ENCODE results near the gene L3MBTL4. TPM values are rescaled to one million over a fixed set of nuclear protein-coding genes. Genes with fewer than 3 reads are reported as not detected.
A peak's percentile ranks its signal among the peaks of the same experiment; 100 is the strongest.
"Not testable (repeated sequence)": the region's sequence is repeated elsewhere in the genome, so short reads cannot be mapped to it uniquely, and the experiment has no call there.

The L3MBTL4 gene
- polyA plus RNA-seq, 4 donors, result 3.6 to 5.9 (median 5.3) TPM

DNA sequence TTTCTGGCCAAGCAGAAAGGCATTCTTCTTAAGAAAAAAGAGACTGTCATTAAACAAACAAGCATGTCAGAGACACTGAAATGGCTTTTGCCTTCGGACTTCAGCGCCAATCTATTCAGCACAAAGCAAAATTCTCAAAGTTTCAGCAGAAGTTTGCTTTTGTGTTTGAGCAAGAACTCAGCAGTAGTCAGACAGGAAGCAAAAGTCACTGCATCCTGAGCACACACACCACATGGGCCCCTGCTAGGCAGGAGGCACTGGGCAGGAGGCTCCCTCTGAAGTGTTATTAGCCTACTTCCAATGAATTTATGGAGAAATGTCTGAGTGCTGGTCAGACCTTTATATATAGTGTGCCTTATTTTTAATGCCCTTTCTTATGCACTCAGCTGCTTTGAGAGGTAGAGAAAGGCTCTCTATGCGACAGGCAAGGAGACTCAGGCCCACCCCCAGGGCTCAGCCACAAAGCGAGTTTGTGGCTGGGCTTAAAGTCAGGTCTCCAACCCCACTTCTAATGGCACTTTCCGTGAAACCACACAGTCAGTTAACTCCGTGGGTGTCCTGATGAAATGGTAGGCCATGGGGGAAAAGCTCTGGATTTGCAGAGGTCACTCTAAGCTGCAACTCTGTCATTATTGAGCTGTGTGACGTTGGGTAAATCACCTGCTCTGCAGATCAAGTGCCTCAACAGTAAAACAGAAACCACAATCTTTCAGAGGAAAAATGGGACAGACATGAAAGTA is 358.4 kb downstream of the L3MBTL4 start:
- DNase-seq (ENCODE audit: low read depth in 4 of 4, low spot score in 2 of 4), result no peak

DNA sequence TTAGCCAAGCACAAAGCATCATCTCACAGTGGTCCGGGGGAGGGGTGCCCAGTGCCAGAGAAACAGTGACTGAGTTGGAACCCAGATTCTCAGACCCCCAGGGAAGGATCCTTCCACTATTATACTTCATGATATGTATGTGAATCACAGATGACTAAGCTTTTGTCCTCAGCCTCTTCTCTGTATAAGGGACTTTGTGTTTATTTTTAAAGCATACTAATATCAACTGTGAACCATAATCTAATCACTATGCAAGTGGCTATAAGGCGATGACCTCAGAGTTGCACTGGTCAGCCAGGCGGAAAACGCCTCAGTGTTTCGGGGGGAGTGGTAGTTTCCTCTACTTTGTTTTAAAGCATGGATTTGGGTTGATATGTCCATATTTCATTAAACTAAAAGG is 359.0 kb downstream of the L3MBTL4 start:
- DNase-seq (ENCODE audit: low read depth in 4 of 4, low spot score in 2 of 4), result no peak

DNA sequence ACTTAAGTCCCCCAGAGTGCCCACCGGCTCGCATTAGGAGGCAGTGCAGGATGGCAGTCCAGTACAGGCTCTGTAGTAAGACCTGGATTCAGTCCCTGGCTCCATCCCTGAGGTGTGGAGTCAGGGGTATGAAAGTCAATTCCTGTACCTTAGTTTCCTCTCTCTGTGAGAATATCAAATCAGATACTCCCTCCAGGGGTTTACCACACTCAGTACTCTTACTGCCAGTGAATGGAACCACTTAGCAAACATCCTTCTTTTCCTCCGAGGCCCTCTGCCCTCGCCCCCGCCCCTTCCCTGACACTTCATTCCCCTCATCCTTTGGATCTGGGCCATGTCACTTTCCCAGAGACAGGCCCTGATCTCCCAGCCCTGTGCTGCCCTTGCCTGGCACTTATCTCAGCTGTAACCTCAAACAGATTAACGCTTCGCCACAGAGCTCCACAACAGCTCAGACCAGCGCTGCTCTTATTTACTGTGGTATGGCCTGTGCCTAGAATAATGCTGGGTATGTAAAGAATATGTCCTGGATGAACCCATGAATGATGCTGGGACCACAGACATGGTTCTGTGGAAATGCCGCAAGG is 360.4 kb downstream of the L3MBTL4 start:
- DNase-seq (ENCODE audit: low read depth in 4 of 4, low spot score in 2 of 4), result no peak

DNA sequence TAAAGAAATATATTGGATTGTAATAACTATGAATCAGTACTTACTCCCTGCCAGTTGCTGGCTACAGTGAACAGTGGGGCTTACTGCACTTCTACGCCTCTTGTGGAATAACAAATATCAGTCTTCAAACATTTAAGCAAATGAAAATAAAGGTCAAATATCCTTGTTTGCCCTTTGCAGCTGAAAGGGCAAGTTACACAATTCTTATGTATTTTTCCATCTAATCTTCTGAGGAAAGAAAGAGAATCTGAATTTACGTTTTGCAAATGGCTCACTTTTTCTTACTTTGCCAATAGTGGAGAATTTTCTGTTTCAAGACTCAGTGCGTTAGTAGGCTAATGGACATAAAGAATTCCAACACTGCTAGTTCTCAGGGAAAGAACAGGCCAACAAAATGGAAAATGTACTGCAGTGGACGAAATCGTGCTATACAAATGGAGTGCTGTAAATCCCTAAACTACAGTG is 362.2 kb downstream of the L3MBTL4 start:
- no peak for DNase-seq (ENCODE audit: low read depth in 4 of 4, low spot score in 2 of 4)

DNA sequence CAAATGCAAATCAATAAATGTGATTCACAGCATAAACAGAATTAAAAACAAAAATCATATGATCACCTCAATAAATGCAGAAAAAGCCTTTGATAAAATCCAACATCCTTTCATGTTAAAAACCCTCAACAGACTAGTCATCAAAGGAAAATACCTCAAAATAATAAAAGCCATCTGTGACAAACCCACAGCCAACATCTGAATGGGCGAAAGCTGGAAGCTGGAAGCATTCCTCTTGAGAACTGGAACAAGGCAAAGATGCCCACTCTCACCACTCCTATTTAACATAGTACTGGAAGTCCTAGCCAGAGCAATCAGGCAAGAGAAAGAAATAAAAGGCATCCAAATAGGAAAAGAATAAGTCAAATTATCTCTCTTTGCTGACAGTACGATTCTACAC is 367.1 kb downstream of the L3MBTL4 start:
- DNase-seq (ENCODE audit: low read depth in 4 of 4, low spot score in 2 of 4), result not testable (repeated sequence)

DNA sequence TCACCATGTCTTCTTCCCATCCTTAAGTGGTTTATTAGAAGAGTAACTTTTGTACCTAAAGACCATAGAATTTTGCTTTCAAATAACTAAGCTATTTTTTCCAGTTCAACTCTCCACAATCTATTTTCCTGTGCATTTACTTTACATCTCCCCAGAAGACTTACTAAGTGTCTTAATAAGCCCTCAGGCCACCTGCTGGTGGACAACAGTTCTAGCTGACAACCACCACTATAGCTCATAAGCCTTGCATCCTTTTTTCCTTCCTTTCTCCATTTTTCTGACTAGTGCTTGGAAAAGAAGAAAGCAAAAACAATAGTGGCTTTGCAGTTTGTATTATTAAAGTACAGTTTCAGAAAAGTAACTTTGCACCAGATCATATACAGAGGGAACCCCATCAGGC is 369.9 kb downstream of the L3MBTL4 start:
- DNase-seq (ENCODE audit: low read depth in 4 of 4, low spot score in 2 of 4), result no peak

DNA sequence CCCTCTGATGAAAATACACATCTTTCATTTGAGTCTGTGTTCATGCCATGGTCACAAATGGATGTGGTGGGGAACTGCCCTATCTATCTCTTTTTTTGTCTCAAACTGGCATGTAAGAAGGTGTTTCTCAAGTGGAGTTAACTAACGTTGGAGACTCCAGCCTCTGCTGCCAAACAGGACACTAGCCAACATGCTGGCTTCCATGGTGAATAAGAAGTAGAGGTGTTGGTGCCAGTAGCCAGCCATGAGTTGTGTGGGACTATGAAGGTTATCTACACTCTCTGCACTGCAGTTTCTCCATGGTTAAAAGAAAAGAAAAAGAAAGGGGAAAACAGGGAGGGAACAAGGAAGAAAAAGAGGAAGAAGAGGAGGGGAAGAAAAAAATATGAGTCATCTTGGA is 370.4 kb downstream of the L3MBTL4 start:
- DNase-seq (ENCODE audit: low read depth in 4 of 4, low spot score in 2 of 4), result no peak

DNA sequence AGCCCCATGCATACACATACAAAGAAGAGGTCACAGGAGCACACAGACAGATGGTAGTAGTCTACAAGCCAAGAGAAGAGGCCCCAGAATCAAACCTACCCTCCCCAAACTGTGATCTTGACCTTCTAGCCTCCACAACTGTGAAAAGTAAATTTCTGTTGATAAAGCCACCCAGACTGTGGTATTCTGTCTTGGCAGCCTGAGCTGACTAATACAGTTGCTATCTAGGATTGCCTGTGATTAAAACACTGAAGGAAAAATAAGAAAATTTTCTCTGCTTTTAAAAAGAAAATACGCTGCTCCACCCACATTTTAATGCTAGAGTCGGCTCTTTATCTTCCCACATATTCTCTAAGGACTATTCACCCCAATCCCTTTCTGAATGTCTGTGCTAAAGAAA is 375.7 kb downstream of the L3MBTL4 start:
- DNase-seq (ENCODE audit: low read depth in 4 of 4, low spot score in 2 of 4), result no peak

DNA sequence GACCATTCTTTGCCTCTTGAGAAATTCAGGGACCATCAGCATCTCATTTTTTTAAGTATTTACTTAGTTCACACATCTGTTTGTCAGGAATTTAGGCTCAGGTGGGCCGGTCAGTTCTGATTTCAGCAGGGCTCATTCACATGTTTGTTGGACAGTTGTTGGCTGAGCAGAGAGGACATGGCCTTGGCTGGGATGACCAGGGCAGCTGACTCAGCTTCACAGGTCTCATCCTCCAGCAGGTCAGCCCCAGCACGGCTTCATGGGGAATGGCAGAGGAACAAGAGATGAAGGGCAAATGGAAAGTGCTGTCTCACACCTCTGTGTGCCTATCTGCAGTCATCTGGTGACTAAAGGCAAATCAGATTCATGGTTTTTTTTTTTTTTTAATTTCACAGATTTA is 383.3 kb downstream of the L3MBTL4 start:
- no peak for DNase-seq (ENCODE audit: low read depth in 4 of 4, low spot score in 2 of 4)

DNA sequence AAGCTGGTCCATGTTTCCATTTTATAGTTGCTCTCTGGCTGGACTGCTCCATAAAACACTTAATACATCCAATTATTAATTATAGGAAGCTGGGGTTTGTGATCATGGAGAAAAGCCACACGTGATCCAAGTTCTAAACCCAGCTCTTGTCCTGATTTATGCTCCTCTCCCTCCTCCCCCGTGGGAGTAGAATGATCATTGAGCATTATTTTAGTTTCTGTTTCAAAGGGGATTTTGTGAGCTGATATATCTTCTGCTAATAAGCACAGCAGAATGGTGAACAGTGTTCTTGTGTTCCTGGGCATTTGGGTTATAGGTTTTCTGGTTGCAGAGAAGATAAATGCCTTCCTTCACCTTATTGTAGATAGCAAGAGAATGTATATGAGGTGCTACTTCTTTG is 383.7 kb downstream of the L3MBTL4 start:
- no peak for DNase-seq (ENCODE audit: low read depth in 4 of 4, low spot score in 2 of 4)

DNA sequence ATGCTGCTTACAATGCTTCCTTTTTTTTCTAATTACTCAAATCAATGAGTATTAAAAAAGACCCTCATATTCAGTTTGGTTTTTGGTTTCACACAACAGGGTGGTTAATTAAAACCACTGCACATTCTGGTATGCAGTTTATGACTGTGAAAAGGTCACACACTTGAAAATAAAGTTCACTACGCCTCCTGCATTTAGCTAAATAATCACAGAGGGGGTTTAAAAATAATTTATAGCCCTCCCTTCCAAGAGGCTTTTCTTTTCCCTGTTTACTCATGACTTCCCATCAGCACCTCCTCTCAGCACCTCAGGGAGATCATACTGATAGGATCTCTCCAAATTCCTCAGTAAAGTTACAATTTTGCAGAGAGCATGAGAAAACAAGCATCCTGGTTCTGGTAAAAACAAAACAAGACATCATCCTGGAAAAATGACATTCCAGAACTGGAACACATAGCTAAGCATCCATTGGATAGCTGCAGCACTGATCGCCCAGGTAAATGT is 389.9 kb downstream of the L3MBTL4 start:
- peak in 1 of 4 donors; percentile 8 for DNase-seq (ENCODE audit: low read depth in 4 of 4, low spot score in 2 of 4)

DNA sequence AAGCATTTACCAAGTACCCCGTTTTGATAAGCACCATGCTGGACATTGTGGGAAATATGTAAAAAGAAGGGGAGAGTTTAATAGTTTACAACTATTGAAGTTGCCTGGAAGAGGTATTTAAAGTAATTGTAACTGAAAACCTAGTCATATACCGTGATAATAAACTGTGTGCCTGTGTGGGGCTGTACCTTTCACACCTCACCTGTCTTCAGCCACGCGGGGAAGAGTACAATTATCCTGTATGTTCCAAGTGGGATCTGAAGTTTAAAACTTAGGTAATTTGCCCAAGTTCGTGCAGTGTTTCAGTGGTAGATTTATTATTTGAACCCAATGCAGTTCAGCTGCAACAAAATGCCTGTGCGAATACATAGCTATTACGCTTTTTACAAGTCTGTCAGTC is 391.2 kb downstream of the L3MBTL4 start:
- peak in 1 of 4 donors; percentile 7 for DNase-seq (ENCODE audit: low read depth in 4 of 4, low spot score in 2 of 4)

DNA sequence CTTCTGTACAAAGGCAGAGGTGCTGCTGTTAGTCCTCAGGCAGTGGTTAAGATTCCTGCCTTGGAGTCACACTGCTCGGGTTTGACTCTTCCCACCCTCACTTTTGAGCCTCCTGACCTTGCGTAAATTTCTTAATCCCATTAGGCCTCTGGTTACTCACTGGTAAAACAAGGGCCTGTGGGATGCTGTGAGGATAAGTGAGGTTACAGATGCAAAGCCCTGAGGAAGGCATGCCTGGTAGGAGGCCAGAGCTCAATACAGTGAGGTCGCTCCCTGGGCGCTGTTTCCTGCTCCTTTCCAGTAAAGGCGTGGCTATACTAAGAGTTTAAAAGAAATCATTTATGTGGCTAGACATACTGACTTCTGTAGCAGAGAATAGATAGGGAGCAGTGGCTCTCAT is 391.9 kb downstream of the L3MBTL4 start:
- no peak for DNase-seq (ENCODE audit: low read depth in 4 of 4, low spot score in 2 of 4)

DNA sequence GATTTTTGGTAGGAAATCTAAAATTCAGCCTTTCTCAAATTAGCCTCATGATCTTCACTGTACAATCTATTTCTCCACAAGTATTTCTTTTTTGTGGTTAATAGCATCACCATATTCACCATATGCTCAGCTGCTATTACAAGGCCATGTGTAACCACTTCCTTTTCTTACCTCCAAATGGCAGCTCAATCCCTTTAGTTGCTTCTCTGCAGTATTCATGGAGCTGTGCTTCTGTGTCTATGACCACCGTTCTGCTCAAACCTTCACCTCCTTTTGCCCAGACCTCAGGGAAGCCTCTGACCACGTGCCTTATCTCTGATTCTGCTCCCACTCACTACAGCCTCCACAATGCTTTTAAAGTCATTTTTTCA is 392.7 kb downstream of the L3MBTL4 start:
- DNase-seq (ENCODE audit: low read depth in 4 of 4, low spot score in 2 of 4), result no peak

DNA sequence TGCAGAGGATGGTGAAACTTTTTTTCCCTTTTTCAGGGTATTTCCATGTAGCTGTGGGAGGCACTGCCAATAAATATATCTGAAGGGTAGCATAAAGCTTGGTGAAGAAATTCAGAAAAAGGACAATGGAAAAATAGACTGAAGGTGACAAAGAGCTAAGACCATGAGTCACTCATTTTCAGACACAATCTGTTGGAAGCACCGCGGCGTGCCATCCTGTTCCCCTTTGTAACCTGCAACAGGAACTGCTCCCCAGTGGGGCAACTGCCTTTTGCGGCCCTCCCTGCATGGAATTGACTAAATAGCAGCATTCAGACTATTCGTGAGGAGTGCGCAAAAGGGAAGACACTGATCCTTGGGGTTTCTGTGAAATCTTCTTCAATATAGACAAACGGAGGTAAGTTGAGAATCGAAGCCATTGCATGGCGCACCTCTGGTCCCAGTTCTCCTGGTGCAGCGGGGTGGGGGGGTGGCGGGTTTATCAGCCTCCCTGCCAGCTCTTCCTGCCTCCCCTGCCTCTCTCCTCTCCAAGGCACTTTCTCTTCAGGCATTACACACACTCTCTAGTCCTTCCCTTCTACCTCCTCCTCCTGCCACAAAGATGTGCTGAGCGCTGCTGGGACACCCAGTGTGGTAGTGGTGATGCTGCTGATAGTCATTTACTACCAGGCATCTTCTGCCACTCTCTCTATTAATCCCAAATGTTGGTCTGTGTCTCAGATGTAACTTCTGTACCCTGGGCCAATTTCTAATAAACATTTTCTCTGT is 393.2 kb downstream of the L3MBTL4 start:
- DNase-seq (ENCODE audit: low read depth in 4 of 4, low spot score in 2 of 4), result no peak

DNA sequence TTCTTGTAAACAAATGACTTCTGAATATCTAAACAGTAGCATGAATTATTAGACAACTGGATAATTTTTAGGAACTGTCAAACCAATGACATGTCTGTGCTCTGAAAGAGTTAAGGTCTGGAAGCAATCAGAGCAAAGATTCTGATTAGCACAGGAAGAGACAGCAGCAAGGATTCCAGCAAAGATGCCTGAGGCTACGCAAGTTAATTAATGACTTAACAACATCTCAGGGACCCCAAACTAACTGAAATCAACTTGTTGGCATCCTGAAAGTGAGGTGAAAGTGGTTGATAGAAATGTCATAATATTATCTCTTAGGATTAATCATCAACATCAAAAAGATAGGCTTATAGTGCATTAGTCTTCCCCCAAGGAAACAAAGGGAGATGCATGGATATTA is 396.0 kb downstream of the L3MBTL4 start:
- no peak for DNase-seq (ENCODE audit: low read depth in 4 of 4, low spot score in 2 of 4)

DNA sequence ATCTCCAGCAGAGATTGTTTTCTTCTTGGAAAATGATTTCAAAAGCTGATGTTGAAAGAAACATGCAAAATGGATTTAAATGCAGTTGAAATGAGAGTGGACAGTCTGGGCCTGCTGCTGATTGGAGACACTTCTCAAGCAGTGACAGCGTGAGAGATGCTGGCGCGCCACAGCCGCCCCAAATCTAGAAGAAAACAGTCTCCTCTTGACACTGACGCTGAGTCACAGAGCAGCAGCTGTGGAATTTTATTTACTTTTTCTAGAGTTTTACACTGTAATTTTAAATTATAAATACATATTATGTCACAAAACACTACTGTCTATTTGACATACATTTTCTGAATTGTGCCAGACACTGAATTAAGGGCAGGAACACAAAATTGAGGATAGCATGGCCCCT is 397.5 kb downstream of the L3MBTL4 start:
- DNase-seq (ENCODE audit: low read depth in 4 of 4, low spot score in 2 of 4), result no peak

DNA sequence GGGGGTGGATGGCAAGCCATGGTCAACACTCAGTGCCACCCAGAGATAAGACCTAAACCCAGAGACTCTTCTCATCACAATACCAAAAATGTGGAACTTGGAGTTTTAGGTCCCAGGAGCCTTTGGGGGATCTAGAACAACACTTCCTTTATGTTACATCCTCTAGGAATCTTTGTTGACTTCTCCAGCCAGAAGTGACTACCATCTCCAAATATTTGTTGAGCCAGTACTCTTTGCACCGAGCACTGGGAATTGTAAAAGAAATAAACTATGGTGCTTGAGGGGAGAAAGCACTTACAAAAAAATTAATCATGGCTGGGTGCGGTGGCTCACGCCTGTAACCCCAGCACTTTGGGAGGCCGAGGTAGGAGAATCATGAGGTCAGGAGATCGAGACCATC is 399.3 kb downstream of the L3MBTL4 start:
- DNase-seq (ENCODE audit: low read depth in 4 of 4, low spot score in 2 of 4), result no peak

DNA sequence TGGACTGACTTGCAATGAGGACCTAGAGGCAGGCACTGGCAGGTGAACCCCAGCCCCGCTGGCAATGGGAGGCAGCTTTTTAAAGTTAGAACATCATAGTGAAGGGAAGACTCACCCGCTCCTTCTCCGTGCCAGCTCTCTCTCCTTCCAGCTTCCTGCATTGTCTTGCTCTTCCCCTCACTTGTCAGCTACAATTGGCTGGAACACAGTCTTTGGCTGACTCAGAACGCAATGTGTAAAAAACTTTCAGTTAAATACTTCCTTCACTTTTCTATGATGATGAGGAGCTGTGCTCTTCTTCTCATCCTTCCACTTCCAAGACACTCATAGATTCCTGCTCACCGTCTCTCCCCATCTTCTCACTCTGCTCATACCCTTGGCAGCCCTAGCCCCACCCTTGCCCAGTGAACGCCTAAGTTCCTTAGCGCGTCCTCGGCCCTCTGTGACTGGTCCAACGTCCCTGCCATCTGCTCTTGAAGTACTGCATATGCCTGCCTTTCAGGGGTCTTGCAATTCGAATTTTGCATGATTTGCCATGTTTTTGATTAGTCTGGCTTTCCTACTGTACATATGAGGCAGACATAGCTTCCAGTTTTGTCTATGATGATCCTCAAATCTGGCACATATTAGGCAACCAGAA is 401.4 kb downstream of the L3MBTL4 start:
- no peak for DNase-seq (ENCODE audit: low read depth in 4 of 4, low spot score in 2 of 4)

DNA sequence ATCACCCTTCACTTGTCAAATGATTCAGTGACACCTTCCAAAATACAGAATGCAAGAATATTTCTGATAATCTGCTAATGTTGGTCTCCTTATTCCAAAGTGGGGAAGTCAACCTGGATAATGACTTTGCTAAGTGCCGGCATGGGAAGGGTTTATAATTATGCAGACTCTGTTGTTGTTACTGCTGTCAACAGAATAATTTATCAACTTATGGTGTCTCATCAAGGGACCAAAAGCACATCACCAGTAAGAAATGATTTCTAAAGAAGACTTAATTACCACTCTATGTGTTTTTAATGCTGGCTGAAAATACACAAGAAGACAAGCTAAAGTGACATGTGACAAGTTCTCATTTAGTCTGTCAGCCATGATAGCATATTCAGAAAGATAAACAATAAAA is 403.8 kb downstream of the L3MBTL4 start:
- no peak for DNase-seq (ENCODE audit: low read depth in 4 of 4, low spot score in 2 of 4)

DNA sequence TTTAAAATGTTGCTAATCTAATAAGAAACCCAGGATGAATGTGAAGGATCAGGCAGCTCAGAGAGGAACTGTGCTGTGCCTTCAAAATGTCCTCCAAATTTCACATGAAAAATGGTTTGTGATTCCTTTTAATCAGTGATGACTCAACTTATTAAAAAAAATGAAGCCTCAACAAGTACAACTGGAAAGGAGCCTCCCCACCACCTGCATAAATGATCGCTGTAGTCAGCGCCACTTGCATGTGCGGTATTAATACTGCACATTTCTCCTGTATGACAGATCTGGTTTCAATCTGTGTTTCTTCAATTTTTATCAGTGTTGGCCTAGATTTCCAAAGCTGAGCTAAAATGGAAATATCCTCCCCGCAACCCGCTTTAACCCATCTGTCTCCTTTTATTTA is 404.4 kb downstream of the L3MBTL4 start:
- no peak for DNase-seq (ENCODE audit: low read depth in 4 of 4, low spot score in 2 of 4)
